Keratinocyte (primary cell): ENCODE results near the gene IGFALS. TPM values are rescaled to one million over a fixed set of nuclear protein-coding genes. Genes with fewer than 3 reads are reported as not detected.

Experiments
- DNase-seq: peaks from one replicate; pipeline ENCODE4 v3.0.0-alpha.2; 2011; ENCODE audit warnings: low read depth, missing footprints, low spot score
- FAIRE-seq: peaks from 2 replicates; lab custom pipeline; 2011; peaks lifted over from hg19 to GRCh38; lab: Jason Lieb, UNC
- H2AFZ ChIP-seq: 2 replicates; pipeline ENCODE4 v1.6.0; 2012; ENCODE audit warnings: low read length, control low read depth, inconsistent platforms; ENCODE audit not compliant: control insufficient read depth
- H3K27ac ChIP-seq: 2 replicates; pipeline ENCODE4 v1.5.1; 2011; ENCODE audit warnings: low read length; ENCODE audit not compliant: control insufficient read depth, insufficient read depth
- H3K27me3 ChIP-seq: 3 replicates; pipeline ENCODE4 v1.6.0; 2011; ENCODE audit warnings: low read length; ENCODE audit not compliant: control insufficient read depth, insufficient read depth; ENCODE audit errors: extremely low read depth
- H3K36me3 ChIP-seq, 2 experiments: 2 replicates in 1 of 2; 3 replicates in 1 of 2; pipeline ENCODE4 v1.5.1; 2011; ENCODE audit warnings: low read length in 2 of 2, mild to moderate bottlenecking in 1 of 2; ENCODE audit not compliant: control insufficient read depth in 2 of 2, insufficient read depth in 2 of 2; ENCODE audit errors: extremely low read depth in 1 of 2
- H3K4me1 ChIP-seq: 3 replicates; pipeline ENCODE4 v1.5.1; 2011; ENCODE audit warnings: low read length; ENCODE audit not compliant: control insufficient read depth, insufficient read depth; ENCODE audit errors: extremely low read depth
- H3K4me2 ChIP-seq: 3 replicates; pipeline ENCODE4 v1.6.0; 2011; ENCODE audit warnings: low read depth, low read length; ENCODE audit not compliant: control insufficient read depth, insufficient read depth; ENCODE audit errors: extremely low read depth
- H3K4me3 ChIP-seq, 3 experiments: fragments of 200-600 bp in 1 of 3; sonication (generic) in 1 of 3; 2 replicates in 2 of 3; 3 replicates in 1 of 3; pipeline ENCODE4 v1.5.1; 2011 to 2016; ENCODE audit warnings: low read length in 3 of 3, mild to moderate bottlenecking in 3 of 3, control low read depth in 2 of 3, inconsistent platforms in 1 of 3, low read depth in 1 of 3, mixed read lengths in 1 of 3, mixed run types in 1 of 3, moderate library complexity in 1 of 3; ENCODE audit not compliant: control insufficient read depth in 2 of 3, insufficient read depth in 2 of 3; ENCODE audit errors: extremely low read depth in 1 of 3
- H3K79me2 ChIP-seq: 2 replicates; pipeline ENCODE4 v1.6.0; 2012; ENCODE audit warnings: low read length; ENCODE audit not compliant: control insufficient read depth, insufficient read depth
- H3K9ac ChIP-seq: 3 replicates; pipeline ENCODE4 v1.6.0; 2011; ENCODE audit warnings: low read length; ENCODE audit not compliant: control insufficient read depth, insufficient read depth; ENCODE audit errors: extremely low read depth
- H3K9me1 ChIP-seq: 3 replicates; pipeline ENCODE4 v1.6.0; 2011; ENCODE audit warnings: low read length; ENCODE audit not compliant: control insufficient read depth, insufficient read depth; ENCODE audit errors: extremely low read depth
- H3K9me3 ChIP-seq: 2 replicates; pipeline ENCODE4 v1.5.1; 2012; ENCODE audit warnings: low read depth, low read length; ENCODE audit not compliant: control insufficient read depth
- H4K20me1 ChIP-seq: 3 replicates; pipeline ENCODE4 v1.6.0; 2011; ENCODE audit warnings: low read length; ENCODE audit not compliant: control insufficient read depth, insufficient read depth; ENCODE audit errors: extremely low read depth
- CTCF ChIP-seq, 3 experiments: IDR thresholded peaks in 1 of 3; conservative IDR thresholded peaks in 1 of 3; optimal IDR thresholded peaks in 1 of 3; 2 replicates in 2 of 3; 3 replicates in 1 of 3; pipeline versions ENCODE3 to v1.5.1; 2011; ENCODE audit warnings: low read length in 3 of 3, mild to moderate bottlenecking in 3 of 3, moderate library complexity in 2 of 3, control low read depth in 1 of 3, inconsistent platforms in 1 of 3; ENCODE audit not compliant: insufficient read depth in 2 of 3; ENCODE audit errors: extremely low read depth in 1 of 3
- EZH2 ChIP-seq: IDR thresholded peaks from one replicate; pipeline ENCODE4 v1.6.1; 2012; ENCODE audit warnings: inconsistent platforms, mild to moderate bottlenecking, low read length, moderate library complexity
- dilution Hi-C: fragments of 300-500 bp; cut with MboI; formaldehyde crosslinking; loops from one replicate; pipeline ENCODE4 v1.7.0; 2020; ENCODE audit warnings: low sequenced_read_pairs; ENCODE audit not compliant: extremely low pct_ligation_motif_present
- polyA plus RNA-seq, 5 experiments: library from polyadenylated mRNA; depleted of rRNA in 3 of 5; stranded (reverse) in 3 of 5; stranded (forward) in 1 of 5; unstranded in 1 of 5; fragments of >200 nt; gene quantifications; 1 replicate in 1 of 5; 2 replicates in 3 of 5; 3 replicates in 1 of 5; pipeline versions ENCODE4 v1.2.1 to v1.2.3, GENCODE V29; 2011 to 2012; ENCODE audit warnings: missing spikeins in 2 of 5, low read depth in 1 of 5, low replicate concordance in 1 of 5

The IGFALS gene
- polyA plus RNA-seq, 1 donor (not counting 4 experiments of a cell fraction or from before 2014, with no cell fraction given), result not detected

- DNase-seq, result no peak
- no peak overlapping the region for H3K4me2 ChIP-seq
- no peaks in the 10 kb centered on the region for H3K79me2 ChIP-seq
- dilution Hi-C loops, result no loop called here
- FAIRE-seq, result no peak
- no peaks in the 10 kb centered on the region for H3K27me3 ChIP-seq
- H3K9me3 ChIP-seq, result no peaks in the 10 kb centered on the region
- peaks cover 4% of the 10 kb centered on the region for H3K4me1 ChIP-seq
- TF ChIP-seq EZH2 (no peak), CTCF (optimal IDR thresholded peaks at IDR 0.05 in 1 of 3, IDR thresholded peaks at IDR 0.05 in 1 of 3, conservative IDR thresholded peaks at IDR 0.05 in 1 of 3; ENCODE audit: extremely low read depth in 1 of 3, insufficient read depth in 2 of 3, low read length in 3 of 3) (no peak)
- peaks cover 22 to 28% of the 10 kb centered on the region in 2 experiments for H3K36me3 ChIP-seq
- H3K9me1 ChIP-seq, result no peaks in the 10 kb centered on the region
- H3K4me3 ChIP-seq, result no peak overlapping the region
- peaks cover 2% of the 10 kb centered on the region for H4K20me1 ChIP-seq
- H2AFZ ChIP-seq, result no peak overlapping the region
- no peak overlapping the region for H3K27ac ChIP-seq
- H3K9ac ChIP-seq, result no peak overlapping the region
Measured at GRCh38 chr16:1745900-1746692, 47.4 kb downstream of the IGFALS start.

- no peak overlapping the region for H3K27ac ChIP-seq
- no peak for TF ChIP-seq CTCF (optimal IDR thresholded peaks at IDR 0.05 in 1 of 3, IDR thresholded peaks at IDR 0.05 in 1 of 3, conservative IDR thresholded peaks at IDR 0.05 in 1 of 3; ENCODE audit: extremely low read depth in 1 of 3, insufficient read depth in 2 of 3, low read length in 3 of 3)
- no peak for TF ChIP-seq EZH2
- no peak overlapping the region for H3K4me3 ChIP-seq
- no peak for FAIRE-seq
- no peaks in the 10 kb centered on the region for H3K9me3 ChIP-seq
- no peak overlapping the region for H3K4me2 ChIP-seq
- H3K27me3 ChIP-seq, result no peaks in the 10 kb centered on the region
- dilution Hi-C loops, result no loop called here
- no peaks in the 10 kb centered on the region for H3K79me2 ChIP-seq
- H4K20me1 ChIP-seq, result peaks cover 2% of the 10 kb centered on the region
- peaks cover 22 to 31% of the 10 kb centered on the region in 2 experiments for H3K36me3 ChIP-seq
- H3K9ac ChIP-seq, result no peak overlapping the region
- H3K4me1 ChIP-seq, result peaks cover 4% of the 10 kb centered on the region
- no peak overlapping the region for H2AFZ ChIP-seq
- no peaks in the 10 kb centered on the region for H3K9me1 ChIP-seq
- DNase-seq, result no peak
Measured at GRCh38 chr16:1745181-1745899, 48.2 kb downstream of the IGFALS start.
